DND-41 (cell line): Measurements from ENCODE around the gene PHF20.

Source experiments
- EZH2 ChIP-seq: IDR thresholded peaks from 3 replicates; pipeline ENCODE4 v1.6.1; 2012; ENCODE audit warnings: borderline replicate concordance, low read depth, mild to moderate bottlenecking, moderate library complexity, low read length, inconsistent platforms; ENCODE audit not compliant: severe bottlenecking
- TF ChIP-seq, protein P1 (sequence below): IDR thresholded peaks from 2 replicates; pipeline ENCODE4 v1.5.1; 2012; ENCODE audit warnings: borderline replicate concordance, low read length, moderate library complexity, mild to moderate bottlenecking; ENCODE audit not compliant: poor library complexity, severe bottlenecking; ENCODE audit errors: extremely low read depth

DNA sequence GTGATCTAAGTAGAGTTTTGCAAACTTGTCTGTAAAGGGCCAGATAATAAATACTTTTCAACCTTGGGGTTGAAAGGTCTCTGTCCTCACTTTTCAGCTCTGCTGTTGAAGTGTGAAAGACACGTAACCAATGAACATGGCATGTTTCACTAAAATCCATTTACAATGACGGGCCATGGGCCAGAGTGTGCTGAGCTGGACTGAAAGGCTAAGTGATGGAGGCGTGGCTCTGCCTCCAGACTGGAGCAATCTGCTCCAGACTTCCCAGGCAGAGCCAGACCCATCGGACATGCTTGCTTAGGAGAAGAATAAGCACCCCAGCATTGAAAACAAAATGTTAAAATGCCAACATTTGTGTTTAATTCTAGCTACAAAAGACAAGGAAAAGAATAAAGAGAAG, 141.1 kb downstream of the PHF20 start:
- TF ChIP-seq, protein P1, sequence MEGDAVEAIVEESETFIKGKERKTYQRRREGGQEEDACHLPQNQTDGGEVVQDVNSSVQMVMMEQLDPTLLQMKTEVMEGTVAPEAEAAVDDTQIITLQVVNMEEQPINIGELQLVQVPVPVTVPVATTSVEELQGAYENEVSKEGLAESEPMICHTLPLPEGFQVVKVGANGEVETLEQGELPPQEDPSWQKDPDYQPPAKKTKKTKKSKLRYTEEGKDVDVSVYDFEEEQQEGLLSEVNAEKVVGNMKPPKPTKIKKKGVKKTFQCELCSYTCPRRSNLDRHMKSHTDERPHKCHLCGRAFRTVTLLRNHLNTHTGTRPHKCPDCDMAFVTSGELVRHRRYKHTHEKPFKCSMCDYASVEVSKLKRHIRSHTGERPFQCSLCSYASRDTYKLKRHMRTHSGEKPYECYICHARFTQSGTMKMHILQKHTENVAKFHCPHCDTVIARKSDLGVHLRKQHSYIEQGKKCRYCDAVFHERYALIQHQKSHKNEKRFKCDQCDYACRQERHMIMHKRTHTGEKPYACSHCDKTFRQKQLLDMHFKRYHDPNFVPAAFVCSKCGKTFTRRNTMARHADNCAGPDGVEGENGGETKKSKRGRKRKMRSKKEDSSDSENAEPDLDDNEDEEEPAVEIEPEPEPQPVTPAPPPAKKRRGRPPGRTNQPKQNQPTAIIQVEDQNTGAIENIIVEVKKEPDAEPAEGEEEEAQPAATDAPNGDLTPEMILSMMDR: no peak
- TF ChIP-seq EZH2: no peak
